Astrocyte (in vitro differentiated cells and primary cell): ENCODE data around the gene SEMA4D.

ENCODE experiments used
- EZH2 ChIP-seq: IDR thresholded peaks from 2 replicates; pipeline ENCODE4 v1.6.1; 2012; ENCODE audit warnings: mild to moderate bottlenecking, low read length, inconsistent platforms; ENCODE audit not compliant: insufficient read depth
- TF ChIP-seq, protein P1 (sequence below): IDR thresholded peaks from 2 replicates; pipeline ENCODE4 v1.5.1; 2011; ENCODE audit warnings: low read depth, mild to moderate bottlenecking, inconsistent platforms, low read length, moderate library complexity; ENCODE audit not compliant: insufficient read depth

DNA sequence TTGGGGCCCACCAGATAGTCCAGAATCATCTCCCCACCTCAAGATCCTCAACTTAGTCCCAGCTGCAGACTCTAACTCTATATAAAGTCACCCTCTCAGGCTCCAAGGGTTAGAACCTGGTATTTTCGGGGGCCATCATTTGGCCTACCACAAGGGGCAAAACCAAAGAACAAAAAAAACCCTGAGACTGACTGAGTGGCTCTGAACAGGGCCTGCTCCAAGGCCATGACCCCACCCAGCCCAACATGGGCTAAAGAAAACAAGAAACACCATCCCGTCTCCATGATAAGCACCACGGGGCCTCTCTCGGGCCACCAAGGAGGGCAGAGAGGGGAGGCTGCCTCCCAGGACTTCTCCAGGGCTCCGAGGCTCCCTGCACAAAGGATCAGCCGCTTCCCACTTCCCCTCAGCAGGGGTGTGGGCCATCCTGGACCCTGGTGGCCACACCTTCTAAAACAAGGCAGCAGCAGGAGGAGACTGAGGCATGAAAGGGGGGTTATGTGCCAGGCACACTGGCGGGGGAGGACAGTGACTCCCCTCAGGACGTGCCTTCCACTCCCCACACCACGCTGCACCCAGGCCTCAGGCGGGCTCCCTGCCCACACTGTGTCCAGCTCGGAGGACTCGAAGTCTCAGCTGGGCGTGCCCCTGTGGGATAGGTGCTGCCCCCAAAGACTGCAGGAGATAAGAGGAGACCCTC lies 51.5 kb downstream of the SEMA4D start:
- TF ChIP-seq, protein P1, sequence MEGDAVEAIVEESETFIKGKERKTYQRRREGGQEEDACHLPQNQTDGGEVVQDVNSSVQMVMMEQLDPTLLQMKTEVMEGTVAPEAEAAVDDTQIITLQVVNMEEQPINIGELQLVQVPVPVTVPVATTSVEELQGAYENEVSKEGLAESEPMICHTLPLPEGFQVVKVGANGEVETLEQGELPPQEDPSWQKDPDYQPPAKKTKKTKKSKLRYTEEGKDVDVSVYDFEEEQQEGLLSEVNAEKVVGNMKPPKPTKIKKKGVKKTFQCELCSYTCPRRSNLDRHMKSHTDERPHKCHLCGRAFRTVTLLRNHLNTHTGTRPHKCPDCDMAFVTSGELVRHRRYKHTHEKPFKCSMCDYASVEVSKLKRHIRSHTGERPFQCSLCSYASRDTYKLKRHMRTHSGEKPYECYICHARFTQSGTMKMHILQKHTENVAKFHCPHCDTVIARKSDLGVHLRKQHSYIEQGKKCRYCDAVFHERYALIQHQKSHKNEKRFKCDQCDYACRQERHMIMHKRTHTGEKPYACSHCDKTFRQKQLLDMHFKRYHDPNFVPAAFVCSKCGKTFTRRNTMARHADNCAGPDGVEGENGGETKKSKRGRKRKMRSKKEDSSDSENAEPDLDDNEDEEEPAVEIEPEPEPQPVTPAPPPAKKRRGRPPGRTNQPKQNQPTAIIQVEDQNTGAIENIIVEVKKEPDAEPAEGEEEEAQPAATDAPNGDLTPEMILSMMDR: no peak
- no peak for TF ChIP-seq EZH2
